HEK293 (cell line): Measurements from ENCODE around the gene EEF1A2.

Experiments used
- GLIS1 ChIP-seq: fragments of 450-650 bp; formaldehyde crosslinking; IDR thresholded peaks from 2 replicates; pipeline ENCODE4 v1.5.1; 2016; ENCODE audit warnings: missing biosample characterization, missing genetic modification characterization
- KLF1 ChIP-seq: fragments of 450-650 bp; formaldehyde crosslinking; IDR thresholded peaks from 2 replicates; pipeline ENCODE4 v1.5.1; 2016; ENCODE audit warnings: missing biosample characterization, missing genetic modification characterization
- KLF8 ChIP-seq: fragments of 450-650 bp; formaldehyde crosslinking; IDR thresholded peaks from 2 replicates; pipeline ENCODE4 v1.5.1; 2016; ENCODE audit warnings: missing biosample characterization, missing genetic modification characterization
- PATZ1 ChIP-seq: fragments of 450-650 bp; formaldehyde crosslinking; IDR thresholded peaks from 2 replicates; pipeline ENCODE4 v1.5.1; 2016; ENCODE audit warnings: missing biosample characterization, missing genetic modification characterization
- PRDM6 ChIP-seq: fragments of 450-650 bp; formaldehyde crosslinking; IDR thresholded peaks from 2 replicates; pipeline ENCODE4 v1.5.1; 2017; ENCODE audit warnings: missing biosample characterization, missing genetic modification characterization
- ZBTB11 ChIP-seq: fragments of 450-650 bp; formaldehyde crosslinking; conservative IDR thresholded peaks from 2 replicates; pipeline ENCODE4 v1.5.1; 2016; ENCODE audit warnings: low read depth, missing biosample characterization, missing genetic modification characterization
- ZBTB49 ChIP-seq: fragments of 450-650 bp; formaldehyde crosslinking; IDR thresholded peaks from 2 replicates; pipeline ENCODE4 v1.5.1; 2016; ENCODE audit warnings: missing biosample characterization, missing genetic modification characterization, low read depth
- ZNF175 ChIP-seq: fragments of 450-650 bp; formaldehyde crosslinking; IDR thresholded peaks from 2 replicates; pipeline ENCODE4 v1.5.1; 2016; ENCODE audit warnings: missing biosample characterization, missing genetic modification characterization
- ZNF18 ChIP-seq: fragments of 450-650 bp; formaldehyde crosslinking; IDR thresholded peaks from 2 replicates; pipeline ENCODE4 v1.5.1; 2016; ENCODE audit warnings: missing biosample characterization, missing genetic modification characterization
- ZNF223 ChIP-seq: fragments of 450-650 bp; formaldehyde crosslinking; IDR thresholded peaks from 2 replicates; pipeline ENCODE4 v1.5.1; 2016; ENCODE audit warnings: missing biosample characterization, missing genetic modification characterization
- ZNF302 ChIP-seq: fragments of 450-650 bp; formaldehyde crosslinking; IDR thresholded peaks from 2 replicates; pipeline ENCODE4 v1.5.1; 2016; ENCODE audit warnings: missing biosample characterization, missing genetic modification characterization, low read depth
- ZNF561 ChIP-seq: fragments of 450-650 bp; IDR thresholded peaks from 2 replicates; pipeline ENCODE4 v1.5.1; 2018; ENCODE audit warnings: missing biosample characterization, missing genetic modification characterization, borderline replicate concordance
- ZNF600 ChIP-seq: fragments of 450-650 bp; formaldehyde crosslinking; IDR thresholded peaks from 2 replicates; pipeline ENCODE4 v1.5.1; 2016; ENCODE audit warnings: missing biosample characterization, missing genetic modification characterization
- ZSCAN16 ChIP-seq: fragments of 450-650 bp; formaldehyde crosslinking; IDR thresholded peaks from 2 replicates; pipeline ENCODE4 v1.5.1; 2016; ENCODE audit warnings: missing biosample characterization, missing genetic modification characterization
- TF ChIP-seq, protein P1 (sequence below): fragments of 450-650 bp; formaldehyde crosslinking; conservative IDR thresholded peaks from 2 replicates; pipeline ENCODE4 v1.5.1; 2016; ENCODE audit warnings: low read depth, missing biosample characterization, missing genetic modification characterization
- TF ChIP-seq, protein P2 (sequence below): fragments of 450-650 bp; formaldehyde crosslinking; IDR thresholded peaks from 2 replicates; pipeline ENCODE4 v1.5.1; 2016; ENCODE audit warnings: missing biosample characterization, missing genetic modification characterization, low read depth
- TF ChIP-seq, protein P3 (sequence below): fragments of 450-650 bp; formaldehyde crosslinking; IDR thresholded peaks from 2 replicates; pipeline ENCODE4 v1.5.1; 2017; ENCODE audit warnings: missing biosample characterization, mild to moderate bottlenecking, missing genetic modification characterization, moderate library complexity

EEF1A2 gene

GRCh38 chr20:63520934-63521601 is 22.2 kb upstream of the EEF1A2 start (continued):
- TF ChIP-seq KLF1 (peak; percentile 68), ZNF18 (tag by site-specific recombination) (no peak), ZNF600 (tag by site-specific recombination) (peak; percentile 74), ZNF223 (no peak), PRDM6 (no peak), ZNF561 (tag by site-specific recombination) (no peak), PATZ1 (tag by site-specific recombination) (peak; percentile 38; the same call in 1 of the 2 replicates), ZBTB11 (tag by site-specific recombination) (no peak), ZNF302 (tag by site-specific recombination) (no peak), KLF8 (tag by site-specific recombination) (peak; percentile 24; the same call in 1 of the 2 replicates), GLIS1 (peak; percentile 29), ZNF175 (tag by site-specific recombination) (no peak), ZSCAN16 (tag by site-specific recombination) (no peak), ZBTB49 (tag by site-specific recombination) (no peak)
- TF ChIP-seq, protein P1, sequence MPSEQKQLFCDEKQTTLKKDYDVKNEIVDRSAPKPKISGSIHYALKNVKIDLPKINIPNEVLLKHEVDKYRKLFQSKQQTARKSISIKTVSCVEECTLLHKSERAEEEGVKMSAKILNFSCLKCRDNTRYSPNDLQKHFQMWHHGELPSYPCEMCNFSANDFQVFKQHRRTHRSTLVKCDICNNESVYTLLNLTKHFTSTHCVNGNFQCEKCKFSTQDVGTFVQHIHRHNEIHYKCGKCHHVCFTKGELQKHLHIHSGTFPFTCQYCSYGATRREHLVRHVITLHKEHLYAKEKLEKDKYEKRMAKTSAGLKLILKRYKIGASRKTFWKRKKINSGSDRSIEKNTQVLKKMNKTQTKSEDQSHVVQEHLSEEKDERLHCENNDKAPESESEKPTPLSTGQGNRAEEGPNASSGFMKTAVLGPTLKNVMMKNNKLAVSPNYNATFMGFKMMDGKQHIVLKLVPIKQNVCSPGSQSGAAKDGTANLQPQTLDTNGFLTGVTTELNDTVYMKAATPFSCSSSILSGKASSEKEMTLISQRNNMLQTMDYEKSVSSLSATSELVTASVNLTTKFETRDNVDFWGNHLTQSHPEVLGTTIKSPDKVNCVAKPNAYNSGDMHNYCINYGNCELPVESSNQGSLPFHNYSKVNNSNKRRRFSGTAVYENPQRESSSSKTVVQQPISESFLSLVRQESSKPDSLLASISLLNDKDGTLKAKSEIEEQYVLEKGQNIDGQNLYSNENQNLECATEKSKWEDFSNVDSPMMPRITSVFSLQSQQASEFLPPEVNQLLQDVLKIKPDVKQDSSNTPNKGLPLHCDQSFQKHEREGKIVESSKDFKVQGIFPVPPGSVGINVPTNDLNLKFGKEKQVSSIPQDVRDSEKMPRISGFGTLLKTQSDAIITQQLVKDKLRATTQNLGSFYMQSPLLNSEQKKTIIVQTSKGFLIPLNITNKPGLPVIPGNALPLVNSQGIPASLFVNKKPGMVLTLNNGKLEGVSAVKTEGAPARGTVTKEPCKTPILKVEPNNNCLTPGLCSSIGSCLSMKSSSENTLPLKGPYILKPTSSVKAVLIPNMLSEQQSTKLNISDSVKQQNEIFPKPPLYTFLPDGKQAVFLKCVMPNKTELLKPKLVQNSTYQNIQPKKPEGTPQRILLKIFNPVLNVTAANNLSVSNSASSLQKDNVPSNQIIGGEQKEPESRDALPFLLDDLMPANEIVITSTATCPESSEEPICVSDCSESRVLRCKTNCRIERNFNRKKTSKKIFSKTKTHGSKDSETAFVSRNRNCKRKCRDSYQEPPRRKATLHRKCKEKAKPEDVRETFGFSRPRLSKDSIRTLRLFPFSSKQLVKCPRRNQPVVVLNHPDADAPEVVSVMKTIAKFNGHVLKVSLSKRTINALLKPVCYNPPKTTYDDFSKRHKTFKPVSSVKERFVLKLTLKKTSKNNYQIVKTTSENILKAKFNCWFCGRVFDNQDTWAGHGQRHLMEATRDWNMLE (tag by site-specific recombination) = no peak
- TF ChIP-seq, protein P2, sequence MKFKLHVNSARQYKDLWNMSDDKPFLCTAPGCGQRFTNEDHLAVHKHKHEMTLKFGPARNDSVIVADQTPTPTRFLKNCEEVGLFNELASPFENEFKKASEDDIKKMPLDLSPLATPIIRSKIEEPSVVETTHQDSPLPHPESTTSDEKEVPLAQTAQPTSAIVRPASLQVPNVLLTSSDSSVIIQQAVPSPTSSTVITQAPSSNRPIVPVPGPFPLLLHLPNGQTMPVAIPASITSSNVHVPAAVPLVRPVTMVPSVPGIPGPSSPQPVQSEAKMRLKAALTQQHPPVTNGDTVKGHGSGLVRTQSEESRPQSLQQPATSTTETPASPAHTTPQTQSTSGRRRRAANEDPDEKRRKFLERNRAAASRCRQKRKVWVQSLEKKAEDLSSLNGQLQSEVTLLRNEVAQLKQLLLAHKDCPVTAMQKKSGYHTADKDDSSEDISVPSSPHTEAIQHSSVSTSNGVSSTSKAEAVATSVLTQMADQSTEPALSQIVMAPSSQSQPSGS (tag by site-specific recombination) = no peak
- TF ChIP-seq, protein P3, sequence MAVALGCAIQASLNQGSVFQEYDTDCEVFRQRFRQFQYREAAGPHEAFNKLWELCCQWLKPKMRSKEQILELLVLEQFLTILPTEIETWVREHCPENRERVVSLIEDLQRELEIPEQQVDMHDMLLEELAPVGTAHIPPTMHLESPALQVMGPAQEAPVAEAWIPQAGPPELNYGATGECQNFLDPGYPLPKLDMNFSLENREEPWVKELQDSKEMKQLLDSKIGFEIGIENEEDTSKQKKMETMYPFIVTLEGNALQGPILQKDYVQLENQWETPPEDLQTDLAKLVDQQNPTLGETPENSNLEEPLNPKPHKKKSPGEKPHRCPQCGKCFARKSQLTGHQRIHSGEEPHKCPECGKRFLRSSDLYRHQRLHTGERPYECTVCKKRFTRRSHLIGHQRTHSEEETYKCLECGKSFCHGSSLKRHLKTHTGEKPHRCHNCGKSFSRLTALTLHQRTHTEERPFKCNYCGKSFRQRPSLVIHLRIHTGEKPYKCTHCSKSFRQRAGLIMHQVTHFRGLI (tag by site-specific recombination) = no peak
